ENCODE data around the gene SDK1. TPM values are rescaled to one million over a fixed set of nuclear protein-coding genes. Genes with fewer than 3 reads are reported as not detected.

The SDK1 gene
- total RNA-seq, 1 donor from 2014 or later = 16.7 TPM

DNA sequence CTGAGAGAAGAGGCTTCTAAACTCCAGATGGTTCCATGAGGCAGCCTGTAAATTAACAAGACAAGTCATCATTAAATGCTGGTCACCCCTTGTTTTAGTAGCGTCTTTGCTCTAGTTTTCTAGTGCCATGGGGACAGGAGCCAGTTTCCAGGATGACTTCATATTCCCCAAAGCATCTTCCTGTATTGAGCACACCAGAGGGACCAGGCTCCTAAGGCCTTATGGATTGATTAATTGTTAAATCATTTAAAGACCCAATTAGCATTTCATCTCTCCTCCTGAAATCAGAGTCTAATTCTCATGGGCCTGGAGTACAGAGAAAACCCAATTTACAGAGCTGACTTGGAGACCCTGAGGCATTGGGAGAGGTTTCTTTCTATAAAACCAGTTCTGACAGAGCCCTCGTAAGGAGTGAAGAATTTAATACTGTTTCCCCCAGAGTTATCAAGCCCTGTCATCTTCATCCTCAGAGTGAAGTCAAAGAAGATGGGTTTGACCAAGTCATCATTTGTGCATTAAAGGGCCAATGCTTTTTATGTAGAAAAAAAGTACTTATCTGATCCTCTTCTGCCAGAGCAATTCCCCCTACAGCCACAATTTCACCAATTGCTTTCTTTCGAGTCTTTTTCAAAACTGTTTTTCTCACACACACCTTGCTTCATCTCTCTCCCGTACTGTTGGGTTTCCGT, 678.7 kb downstream of the SDK1 start:
- H3K4me3 ChIP-seq = no peak overlapping the region
- no peak overlapping the region for H3K27ac ChIP-seq
- H3K9me3 ChIP-seq = no peaks in the 10 kb centered on the region
- intact Hi-C loops (cut with DNase I) = no loop called here
- H3K36me3 ChIP-seq = no peaks in the 10 kb centered on the region
- H3K4me1 ChIP-seq = no peaks in the 10 kb centered on the region
- no peaks in the 10 kb centered on the region for H3K27me3 ChIP-seq
- TF ChIP-seq, protein P1, sequence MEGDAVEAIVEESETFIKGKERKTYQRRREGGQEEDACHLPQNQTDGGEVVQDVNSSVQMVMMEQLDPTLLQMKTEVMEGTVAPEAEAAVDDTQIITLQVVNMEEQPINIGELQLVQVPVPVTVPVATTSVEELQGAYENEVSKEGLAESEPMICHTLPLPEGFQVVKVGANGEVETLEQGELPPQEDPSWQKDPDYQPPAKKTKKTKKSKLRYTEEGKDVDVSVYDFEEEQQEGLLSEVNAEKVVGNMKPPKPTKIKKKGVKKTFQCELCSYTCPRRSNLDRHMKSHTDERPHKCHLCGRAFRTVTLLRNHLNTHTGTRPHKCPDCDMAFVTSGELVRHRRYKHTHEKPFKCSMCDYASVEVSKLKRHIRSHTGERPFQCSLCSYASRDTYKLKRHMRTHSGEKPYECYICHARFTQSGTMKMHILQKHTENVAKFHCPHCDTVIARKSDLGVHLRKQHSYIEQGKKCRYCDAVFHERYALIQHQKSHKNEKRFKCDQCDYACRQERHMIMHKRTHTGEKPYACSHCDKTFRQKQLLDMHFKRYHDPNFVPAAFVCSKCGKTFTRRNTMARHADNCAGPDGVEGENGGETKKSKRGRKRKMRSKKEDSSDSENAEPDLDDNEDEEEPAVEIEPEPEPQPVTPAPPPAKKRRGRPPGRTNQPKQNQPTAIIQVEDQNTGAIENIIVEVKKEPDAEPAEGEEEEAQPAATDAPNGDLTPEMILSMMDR (IDR thresholded peaks at IDR 0.05) = no peak
- DNase-seq (ENCODE audit: extremely low spot score in 2 of 2) = no peak

- TF ChIP-seq POLR2AphosphoS5 (IDR thresholded peaks at IDR 0.05; ENCODE audit: insufficient read depth in 1 of 2, low read depth in 1 of 2) = no peak
- TF ChIP-seq, protein P1 (IDR thresholded peaks at IDR 0.05) = no peak
- TF ChIP-seq POLR2A (IDR thresholded peaks at IDR 0.05) = no peak
- Histone ChIP-seq H3K27me3 (no peaks in the 10 kb centered on the region), H3K9me3 (no peaks in the 10 kb centered on the region), H3K27ac (no peak overlapping the region), H3K4me1 (no peaks in the 10 kb centered on the region), H3K36me3 (no peaks in the 10 kb centered on the region), H3K4me3 (no peak overlapping the region)
- intact Hi-C loops (cut with DNase I) = no loop called here
- no peak for DNase-seq (ENCODE audit: extremely low spot score in 2 of 2)
Measured at GRCh38 chr7:3980300-3980643, 679.2 kb downstream of the SDK1 start.

DNA sequence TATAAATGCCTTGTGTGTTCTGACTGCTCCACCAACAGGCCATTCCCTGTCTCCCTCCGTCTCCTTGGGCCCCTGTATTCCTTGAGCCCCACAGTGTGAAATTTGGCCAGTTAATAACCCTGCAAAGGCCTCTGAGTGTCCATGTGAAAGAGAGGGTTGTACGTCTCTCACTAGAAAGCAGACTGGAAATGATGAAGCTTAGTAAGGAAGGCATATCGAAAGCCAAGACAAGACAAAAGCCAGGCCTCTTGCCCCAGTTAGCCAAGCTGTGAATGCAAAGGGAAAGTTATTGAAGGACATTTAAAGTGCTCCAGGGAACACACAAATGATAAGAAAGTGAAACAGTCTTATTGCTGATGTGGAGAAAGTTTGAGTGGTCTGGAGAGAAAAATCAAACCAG, 680.2 kb downstream of the SDK1 start:
- no peak for DNase-seq (ENCODE audit: extremely low spot score in 2 of 2)
- Histone ChIP-seq H3K36me3 (no peaks in the 10 kb centered on the region), H3K27ac (no peak overlapping the region), H3K4me3 (no peak overlapping the region), H3K4me1 (no peaks in the 10 kb centered on the region), H3K9me3 (no peaks in the 10 kb centered on the region), H3K27me3 (no peaks in the 10 kb centered on the region)
- TF ChIP-seq, protein P1 (IDR thresholded peaks at IDR 0.05) = no peak
- no peak for TF ChIP-seq POLR2A (IDR thresholded peaks at IDR 0.05)
- TF ChIP-seq POLR2AphosphoS5 (IDR thresholded peaks at IDR 0.05; ENCODE audit: insufficient read depth in 1 of 2, low read depth in 1 of 2) = no peak
- intact Hi-C loops (cut with DNase I) = no loop called here

- intact Hi-C loops (cut with DNase I) = no loop called here
- TF ChIP-seq POLR2A (IDR thresholded peaks at IDR 0.05) (no peak), POLR2AphosphoS5 (IDR thresholded peaks at IDR 0.05; ENCODE audit: insufficient read depth in 1 of 2, low read depth in 1 of 2) (no peak)
- TF ChIP-seq, protein P1 (IDR thresholded peaks at IDR 0.05) = no peak
Measured at GRCh38 chr7:3984456-3984855, 683.4 kb downstream of the SDK1 start.

DNA sequence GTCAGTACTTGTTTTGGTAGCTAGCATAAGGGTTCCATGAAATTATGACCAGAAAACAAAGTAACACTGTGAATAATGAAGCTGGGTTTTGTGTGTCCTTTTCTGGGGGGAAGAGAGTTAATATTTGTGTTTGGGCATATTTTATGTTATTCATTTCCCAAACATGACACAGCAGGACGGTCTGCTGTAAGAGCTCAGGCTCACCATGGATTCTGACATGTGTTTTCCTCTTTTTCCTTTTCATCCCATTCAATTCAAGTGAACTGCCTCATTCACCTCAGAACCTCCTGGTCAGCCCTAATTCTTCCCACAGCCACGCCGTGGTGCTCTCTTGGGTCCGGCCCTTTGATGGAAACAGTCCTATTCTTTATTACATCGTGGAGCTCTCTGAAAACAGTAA, 685.9 kb downstream of the SDK1 start:
- no peak for TF ChIP-seq POLR2AphosphoS5 (IDR thresholded peaks at IDR 0.05; ENCODE audit: insufficient read depth in 1 of 2, low read depth in 1 of 2)
- TF ChIP-seq, protein P1 (IDR thresholded peaks at IDR 0.05) = no peak
- TF ChIP-seq POLR2A (IDR thresholded peaks at IDR 0.05) = no peak
- Histone ChIP-seq H3K27me3 (no peaks in the 10 kb centered on the region), H3K9me3 (no peaks in the 10 kb centered on the region), H3K4me1 (no peaks in the 10 kb centered on the region), H3K27ac (no peak overlapping the region), H3K36me3 (no peaks in the 10 kb centered on the region), H3K4me3 (no peak overlapping the region)
- intact Hi-C loops (cut with DNase I) = no loop called here
- DNase-seq (ENCODE audit: extremely low spot score in 2 of 2) = no peak

More at GRCh38 chr7:3984456-3984855, 683.4 kb downstream of the SDK1 start:
- no peaks in the 10 kb centered on the region for H3K9me3 ChIP-seq
- no peaks in the 10 kb centered on the region for H3K36me3 ChIP-seq
- H3K27ac ChIP-seq = no peak overlapping the region
- no peaks in the 10 kb centered on the region for H3K27me3 ChIP-seq
- H3K4me3 ChIP-seq = no peak overlapping the region
- no peaks in the 10 kb centered on the region for H3K4me1 ChIP-seq
- DNase-seq (ENCODE audit: extremely low spot score in 2 of 2) = no peak

Data from vagina (tissue), 2 donors.